NB4 (cell line): ENCODE measurements around the gene MRPL49.

Source experiments
- POLR2A ChIP-seq: IDR thresholded peaks from 2 replicates; pipeline ENCODE4 v1.6.1; 2011; ENCODE audit warnings: mild to moderate bottlenecking; ENCODE audit not compliant: insufficient read length; ENCODE audit errors: extremely low read depth
- TF ChIP-seq, protein P1 (sequence below): IDR thresholded peaks from one replicate; pipeline ENCODE4 v1.5.1; 2012; ENCODE audit warnings: low read depth, low read length

DNA sequence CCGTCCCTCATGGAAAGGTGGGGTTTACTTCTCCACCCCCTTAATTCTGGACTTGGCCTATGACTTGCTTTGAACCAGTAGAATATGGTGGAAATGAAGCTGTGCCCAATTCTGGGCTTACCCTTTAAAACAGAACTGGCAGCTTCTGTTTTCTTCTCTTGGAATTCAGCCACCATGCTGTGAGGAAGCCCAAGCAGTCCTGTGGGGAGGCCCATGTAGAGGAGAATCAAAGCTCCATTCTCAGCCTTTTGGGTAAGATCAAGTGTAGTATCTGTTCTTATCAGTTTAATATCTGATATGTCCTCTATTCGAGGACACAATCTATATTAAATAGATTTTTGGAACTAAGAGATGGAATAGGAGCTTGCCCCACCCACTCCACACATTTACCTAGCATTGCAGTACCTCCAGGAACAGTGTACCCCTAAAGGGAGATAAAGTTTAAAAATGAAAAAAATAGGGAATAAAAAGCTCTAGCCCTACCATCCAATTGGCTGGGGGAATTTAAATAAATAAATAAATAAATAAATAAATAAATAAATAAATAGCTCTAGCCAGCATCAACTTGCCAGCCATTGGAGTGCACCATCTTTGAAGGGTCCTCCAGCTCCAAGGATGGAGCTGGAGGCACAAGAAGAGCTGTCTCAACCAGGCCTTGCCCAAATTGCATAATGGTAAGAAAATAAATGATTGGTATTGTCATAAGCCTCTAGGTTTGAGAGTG is 25.4 kb downstream of the MRPL49 start:
- TF ChIP-seq, protein P1, sequence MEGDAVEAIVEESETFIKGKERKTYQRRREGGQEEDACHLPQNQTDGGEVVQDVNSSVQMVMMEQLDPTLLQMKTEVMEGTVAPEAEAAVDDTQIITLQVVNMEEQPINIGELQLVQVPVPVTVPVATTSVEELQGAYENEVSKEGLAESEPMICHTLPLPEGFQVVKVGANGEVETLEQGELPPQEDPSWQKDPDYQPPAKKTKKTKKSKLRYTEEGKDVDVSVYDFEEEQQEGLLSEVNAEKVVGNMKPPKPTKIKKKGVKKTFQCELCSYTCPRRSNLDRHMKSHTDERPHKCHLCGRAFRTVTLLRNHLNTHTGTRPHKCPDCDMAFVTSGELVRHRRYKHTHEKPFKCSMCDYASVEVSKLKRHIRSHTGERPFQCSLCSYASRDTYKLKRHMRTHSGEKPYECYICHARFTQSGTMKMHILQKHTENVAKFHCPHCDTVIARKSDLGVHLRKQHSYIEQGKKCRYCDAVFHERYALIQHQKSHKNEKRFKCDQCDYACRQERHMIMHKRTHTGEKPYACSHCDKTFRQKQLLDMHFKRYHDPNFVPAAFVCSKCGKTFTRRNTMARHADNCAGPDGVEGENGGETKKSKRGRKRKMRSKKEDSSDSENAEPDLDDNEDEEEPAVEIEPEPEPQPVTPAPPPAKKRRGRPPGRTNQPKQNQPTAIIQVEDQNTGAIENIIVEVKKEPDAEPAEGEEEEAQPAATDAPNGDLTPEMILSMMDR = no peak
- no peak for TF ChIP-seq POLR2A
